ENCODE measurements around the gene MADD.

- TF ChIP-seq EZH2 (IDR thresholded peaks at IDR 0.05; ENCODE audit: borderline replicate concordance, insufficient read depth, low read length, poor library complexity, severe bottlenecking) (no peak), CTCF (IDR thresholded peaks at IDR 0.05; ENCODE audit: poor library complexity, severe bottlenecking) (no peak), POLR2AphosphoS5 (IDR thresholded peaks at IDR 0.05) (no peak), REST (IDR thresholded peaks at IDR 0.05; ENCODE audit: borderline replicate concordance) (no peak), RAD21 (conservative IDR thresholded peaks at IDR 0.05) (no peak), EP300 (conservative IDR thresholded peaks at IDR 0.05; ENCODE audit: poor library complexity, severe bottlenecking) (no peak), SMC3 (conservative IDR thresholded peaks at IDR 0.05; ENCODE audit: poor library complexity) (no peak), TAF1 (IDR thresholded peaks at IDR 0.05; ENCODE audit: low read depth) (no peak), MXI1 (conservative IDR thresholded peaks at IDR 0.05; ENCODE audit: poor library complexity, severe bottlenecking) (no peak)
These were observed 18.2 kb upstream of the MADD start for GRCh38 chr11:47251751-47252150.
